ENCODE data around the gene ALDH2.
"Not testable (repeated sequence)": the region's sequence is repeated elsewhere in the genome, so short reads cannot be mapped to it uniquely, and the experiment has no call there.

ALDH2 gene

GRCh38 chr12:111766608-111767361 is at the start of gene ALDH2:
Gene ALDH2 (plus strand): TSS chr12:111766933. CDS start chr12:111766983, 50 bp downstream.
- Mint-ChIP-seq H3K36me3 (ENCODE audit: low read depth) (peaks cover 5% of the 10 kb centered on the region), H3K4me1 (peaks cover 40% of the 10 kb centered on the region), H3K9me3 (no peaks in the 10 kb centered on the region), H3K27me3 (ENCODE audit: low read depth, poor library complexity) (peaks cover 8% of the 10 kb centered on the region), H3K4me3 (peak within 1 kb of the TSS; percentile 95), H3K27ac (no peak within 1 kb of the TSS)
- TF ChIP-seq, protein P1, sequence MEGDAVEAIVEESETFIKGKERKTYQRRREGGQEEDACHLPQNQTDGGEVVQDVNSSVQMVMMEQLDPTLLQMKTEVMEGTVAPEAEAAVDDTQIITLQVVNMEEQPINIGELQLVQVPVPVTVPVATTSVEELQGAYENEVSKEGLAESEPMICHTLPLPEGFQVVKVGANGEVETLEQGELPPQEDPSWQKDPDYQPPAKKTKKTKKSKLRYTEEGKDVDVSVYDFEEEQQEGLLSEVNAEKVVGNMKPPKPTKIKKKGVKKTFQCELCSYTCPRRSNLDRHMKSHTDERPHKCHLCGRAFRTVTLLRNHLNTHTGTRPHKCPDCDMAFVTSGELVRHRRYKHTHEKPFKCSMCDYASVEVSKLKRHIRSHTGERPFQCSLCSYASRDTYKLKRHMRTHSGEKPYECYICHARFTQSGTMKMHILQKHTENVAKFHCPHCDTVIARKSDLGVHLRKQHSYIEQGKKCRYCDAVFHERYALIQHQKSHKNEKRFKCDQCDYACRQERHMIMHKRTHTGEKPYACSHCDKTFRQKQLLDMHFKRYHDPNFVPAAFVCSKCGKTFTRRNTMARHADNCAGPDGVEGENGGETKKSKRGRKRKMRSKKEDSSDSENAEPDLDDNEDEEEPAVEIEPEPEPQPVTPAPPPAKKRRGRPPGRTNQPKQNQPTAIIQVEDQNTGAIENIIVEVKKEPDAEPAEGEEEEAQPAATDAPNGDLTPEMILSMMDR (IDR thresholded peaks at IDR 0.05) = no peak
- peak; percentile 91 for DNase-seq

- H3K9me3 Mint-ChIP-seq = peaks cover 15% of the 10 kb centered on the region
- not testable (repeated sequence) for H3K4me1 Mint-ChIP-seq; H3K4me3 Mint-ChIP-seq; H3K27me3 Mint-ChIP-seq (ENCODE audit: low read depth, poor library complexity); H3K27ac Mint-ChIP-seq; DNase-seq
- peaks cover 62% of the 10 kb centered on the region for H3K36me3 Mint-ChIP-seq (ENCODE audit: low read depth)
These were observed 47.4 kb upstream of the ALDH2 start for GRCh38 chr12:111719316-111719715.

GRCh38 chr12:111720457-111720856 is 46.3 kb upstream of the ALDH2 start:
- Mint-ChIP-seq H3K4me1 (no peaks in the 10 kb centered on the region), H3K27me3 (ENCODE audit: low read depth, poor library complexity) (peaks cover 3% of the 10 kb centered on the region), H3K4me3 (no peak overlapping the region)

GRCh38 chr12:111723646-111724360 is 42.9 kb upstream of the ALDH2 start:
- peaks cover 27% of the 10 kb centered on the region for H3K9me3 Mint-ChIP-seq
- not testable (repeated sequence) for H3K27ac Mint-ChIP-seq; H3K4me3 Mint-ChIP-seq; H3K27me3 Mint-ChIP-seq (ENCODE audit: low read depth, poor library complexity); DNase-seq; H3K4me1 Mint-ChIP-seq
- peaks cover 74% of the 10 kb centered on the region for H3K36me3 Mint-ChIP-seq (ENCODE audit: low read depth)

More at GRCh38 chr12:111720457-111720856, 46.3 kb upstream of the ALDH2 start:
- Mint-ChIP-seq H3K9me3 (peaks cover 26% of the 10 kb centered on the region), H3K36me3 (ENCODE audit: low read depth) (peaks cover 67% of the 10 kb centered on the region), H3K27ac (no peak overlapping the region)
- TF ChIP-seq, protein P1 (IDR thresholded peaks at IDR 0.05) = no peak
- no peak for DNase-seq

- TF ChIP-seq, protein P1 (IDR thresholded peaks at IDR 0.05) = no peak
- Mint-ChIP-seq H3K27ac (no peak overlapping the region), H3K9me3 (peaks cover 17% of the 10 kb centered on the region), H3K27me3 (ENCODE audit: low read depth, poor library complexity) (peaks cover 7% of the 10 kb centered on the region), H3K4me3 (no peak overlapping the region), H3K36me3 (ENCODE audit: low read depth) (peaks cover 66% of the 10 kb centered on the region), H3K4me1 (no peaks in the 10 kb centered on the region)
- no peak for DNase-seq
These were observed 37.9 kb upstream of the ALDH2 start for GRCh38 chr12:111728795-111729194.

DNA sequence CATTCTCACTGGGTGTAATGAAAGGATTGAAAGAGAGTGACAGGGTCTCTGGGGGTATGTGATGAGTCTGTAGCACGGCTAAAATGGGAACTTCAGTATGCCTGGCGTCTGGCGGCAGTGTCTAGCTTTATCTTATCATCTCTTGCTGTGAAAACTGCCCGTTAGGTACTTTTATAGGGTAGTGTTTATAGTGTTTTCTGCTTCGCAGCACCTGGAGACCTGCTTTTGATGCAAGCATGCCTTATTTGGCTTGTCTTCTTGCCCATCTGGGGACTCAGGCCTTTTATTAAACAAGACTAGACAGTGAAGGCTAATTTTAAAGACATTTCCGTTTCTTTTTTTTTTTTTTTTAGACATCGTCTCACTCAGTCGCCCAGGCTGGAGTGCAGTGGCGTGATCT is 36.3 kb upstream of the ALDH2 start:
- H3K4me1 Mint-ChIP-seq = no peaks in the 10 kb centered on the region
- H3K36me3 Mint-ChIP-seq (ENCODE audit: low read depth) = peaks cover 66% of the 10 kb centered on the region

More for the DNA sequence above, 36.3 kb upstream of the ALDH2 start:
- Mint-ChIP-seq H3K27ac (no peak overlapping the region), H3K9me3 (peaks cover 2% of the 10 kb centered on the region), H3K4me3 (no peak overlapping the region), H3K27me3 (ENCODE audit: low read depth, poor library complexity) (peaks cover 4% of the 10 kb centered on the region)
- DNase-seq = no peak
- TF ChIP-seq, protein P1 (IDR thresholded peaks at IDR 0.05) = no peak

Data from nephron progenitor cell (in vitro differentiated cells).